Measurements from ENCODE around the gene RRP8.

The RRP8 gene

GRCh38 chr11:6588018-6588417 lies 15.4 kb downstream of the RRP8 start:
- Histone ChIP-seq H3K27ac (replicated peaks) (no peak overlapping the region), H3K4me3 (replicated peaks; ENCODE audit: insufficient read depth, low read length) (no peak overlapping the region), H3K27me3 (ENCODE audit: insufficient read depth, poor library complexity, severe bottlenecking) (no peaks in the 10 kb centered on the region)
- DNase-seq (ENCODE audit: low read depth in 1 of 2, low spot score in 1 of 2) = no peak
- TF ChIP-seq SPI1 (IDR thresholded peaks at IDR 0.05; ENCODE audit: borderline replicate concordance, low read depth) (no peak), REST (IDR thresholded peaks at IDR 0.05; ENCODE audit: insufficient replicate concordance, low read depth) (no peak), CTCF (IDR thresholded peaks at IDR 0.05; ENCODE audit: insufficient read depth, low read length) (no peak), GABPA (IDR thresholded peaks at IDR 0.05; ENCODE audit: low read depth) (no peak), POLR2AphosphoS5 (IDR thresholded peaks at IDR 0.05; ENCODE audit: low read depth) (no peak)

- no peak for DNase-seq (ENCODE audit: low read depth in 1 of 2, low spot score in 1 of 2)
- no peak overlapping the region for H3K27ac ChIP-seq (replicated peaks)
Observed at GRCh38 chr11:6587360-6587953, 16.0 kb downstream of the RRP8 start.

More at GRCh38 chr11:6587360-6587953, 16.0 kb downstream of the RRP8 start:
- TF ChIP-seq POLR2AphosphoS5 (IDR thresholded peaks at IDR 0.05; ENCODE audit: low read depth) (no peak), GABPA (IDR thresholded peaks at IDR 0.05; ENCODE audit: low read depth) (no peak), REST (IDR thresholded peaks at IDR 0.05; ENCODE audit: insufficient replicate concordance, low read depth) (no peak), CTCF (IDR thresholded peaks at IDR 0.05; ENCODE audit: insufficient read depth, low read length) (no peak), SPI1 (IDR thresholded peaks at IDR 0.05; ENCODE audit: borderline replicate concordance, low read depth) (no peak)
- H3K4me3 ChIP-seq (replicated peaks; ENCODE audit: insufficient read depth, low read length) = no peak overlapping the region
- no peaks in the 10 kb centered on the region for H3K27me3 ChIP-seq (ENCODE audit: insufficient read depth, poor library complexity, severe bottlenecking)

Data from HL-60 (cell line).